Measurements from ENCODE around the gene SIAH2. TPM values are rescaled to one million over a fixed set of nuclear protein-coding genes. Genes with fewer than 3 reads are reported as not detected.
A peak's percentile ranks its signal among the peaks of the same experiment; 100 is the strongest.

The SIAH2 gene
- total RNA-seq, 4 donors from 2014 or later: 17.8 to 29.0 (median 20.4) TPM

GRCh38 chr3:150703756-150704344 lies 59.1 kb downstream of the SIAH2 start, which contains the start of gene ERICH6:
Gene ERICH6 (minus strand): TSS chr3:150703920. CDS start chr3:150703898, 22 bp downstream.
- H3K27me3 ChIP-seq: no peaks in the 10 kb centered on the region
- H3K36me3 ChIP-seq: no peaks in the 10 kb centered on the region
- intact Hi-C loops (cut with DNase I): no loop called here
- peak; percentile 91 to 95 for DNase-seq
- 0 to 1% methylated on average over 35 of the region's 35 CpGs for WGBS, 2 donors
- H3K4me3 ChIP-seq (replicated peaks in 1 of 3): peak within 1 kb of the TSS in 2 of 3 donors; percentile 38 to 56
- TF ChIP-seq POLR2A (IDR thresholded peaks at IDR 0.05) (peak in 1 of 2 donors; percentile 67), CTCF (IDR thresholded peaks at IDR 0.05) (peak in 4 of 6 experiments; percentile 4 to 41 (median 16))
- H3K27ac ChIP-seq: peak within 1 kb of the TSS; percentile 34 to 70 (median 67)
- H3K9me3 ChIP-seq: no peaks in the 10 kb centered on the region
- peaks cover 0 to 8% of the 10 kb centered on the region in 2 donors for H3K4me1 ChIP-seq

- intact Hi-C loops (cut with DNase I): no loop called here
- no peaks in the 10 kb centered on the region for H3K27me3 ChIP-seq
- H3K4me1 ChIP-seq: peaks cover 0 to 8% of the 10 kb centered on the region in 2 donors
- peak overlapping the region in 2 of 3 donors; percentile 38 to 56 for H3K4me3 ChIP-seq (replicated peaks in 1 of 3)
- no peaks in the 10 kb centered on the region for H3K9me3 ChIP-seq
- TF ChIP-seq CTCF (IDR thresholded peaks at IDR 0.05) (no peak), POLR2A (IDR thresholded peaks at IDR 0.05) (no peak)
- WGBS, 2 donors: 3 to 11% methylated on average over 23 to 29 of the region's 29 CpGs
- DNase-seq: peak; percentile 27 to 44
- peak overlapping the region; percentile 34 to 70 (median 67) for H3K27ac ChIP-seq
- H3K36me3 ChIP-seq: no peaks in the 10 kb centered on the region
Measured at GRCh38 chr3:150703299-150703755, 59.6 kb downstream of the SIAH2 start.

- intact Hi-C loops (cut with DNase I): loop anchor here (10.0 kb wide), 1 partner anchor 364 kb away; no protein-coding TSS in a partner anchor
Measured at GRCh38 chr3:150699068-150699639, 63.8 kb downstream of the SIAH2 start.

DNA sequence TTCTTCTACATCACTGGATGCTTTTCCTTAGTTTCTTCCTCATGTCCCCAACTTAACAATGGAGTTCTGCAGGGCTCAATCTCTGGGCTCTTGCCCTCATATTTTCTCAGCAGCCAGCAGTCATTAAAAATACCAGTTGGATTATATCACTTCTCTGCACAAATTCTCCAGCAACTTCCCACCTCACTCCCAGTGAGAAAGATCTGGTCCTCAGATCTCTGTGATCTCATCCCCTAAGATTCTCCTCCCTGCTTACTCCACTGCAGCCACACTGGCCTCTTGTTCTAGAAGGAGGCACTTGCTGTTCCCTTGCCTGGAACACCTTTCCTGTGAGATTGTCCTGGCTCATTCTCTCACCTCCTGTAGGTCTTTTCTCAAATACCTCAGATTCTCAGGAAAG lies 65.3 kb downstream of the SIAH2 start:
- Histone ChIP-seq H3K9me3 (no peaks in the 10 kb centered on the region), H3K27ac (no peak overlapping the region), H3K4me1 (no peaks in the 10 kb centered on the region), H3K36me3 (no peaks in the 10 kb centered on the region), H3K4me3 (replicated peaks in 1 of 3) (no peak overlapping the region), H3K27me3 (no peaks in the 10 kb centered on the region)
- DNase-seq: no peak
- intact Hi-C loops (cut with DNase I): loop anchor here (10.0 kb wide), 1 partner anchor 363 kb away; no protein-coding TSS in a partner anchor
- TF ChIP-seq CTCF (IDR thresholded peaks at IDR 0.05): no peak
- no peak for TF ChIP-seq POLR2A (IDR thresholded peaks at IDR 0.05)

More at GRCh38 chr3:150699068-150699639, 63.8 kb downstream of the SIAH2 start:
- no peak for DNase-seq
- Histone ChIP-seq H3K36me3 (no peaks in the 10 kb centered on the region), H3K27ac (no peak overlapping the region), H3K4me1 (peaks cover 0 to 3% of the 10 kb centered on the region in 2 donors), H3K27me3 (no peaks in the 10 kb centered on the region), H3K9me3 (no peaks in the 10 kb centered on the region), H3K4me3 (replicated peaks in 1 of 3) (no peak overlapping the region)
- TF ChIP-seq POLR2A (IDR thresholded peaks at IDR 0.05) (no peak), CTCF (IDR thresholded peaks at IDR 0.05) (no peak)
- WGBS, 2 donors: 78 to 91% methylated on average over 2 of the region's 2 CpGs

Measured in thyroid gland (tissue), 4 donors.